Measurements from ENCODE around the gene COPG2.

GRCh38 chr7:130471974-130472373, 196.6 kb downstream of the COPG2 start:
- TF ChIP-seq CTCF (IDR thresholded peaks at IDR 0.05), result no peak
- no peak for TF ChIP-seq RELA (CRISPR knock-in tag; IDR thresholded peaks at IDR 0.05; ENCODE audit: borderline replicate concordance)
- TF ChIP-seq FOXK1 (CRISPR knock-in tag; IDR thresholded peaks at IDR 0.05), result no peak
- no peak for TF ChIP-seq NR1H2 (CRISPR knock-in tag; IDR thresholded peaks at IDR 0.05)
- no peak for TF ChIP-seq ZSCAN18 (CRISPR knock-in tag; IDR thresholded peaks at IDR 0.05)
- no peak for TF ChIP-seq ZBTB21 (CRISPR knock-in tag; IDR thresholded peaks at IDR 0.05; ENCODE audit: borderline replicate concordance)
